GM12878 (cell line): ENCODE results near the gene ZSWIM6. TPM values are rescaled to one million over a fixed set of nuclear protein-coding genes. Genes with fewer than 3 reads are reported as not detected.

Source experiments
- ATF2 ChIP-seq: IDR thresholded peaks from 2 replicates; pipeline ENCODE4 v1.6.1; 2012; ENCODE audit warnings: low read length, inconsistent platforms
- CTCF ChIP-seq, 3 experiments: IDR thresholded peaks in 2 of 3; conservative IDR thresholded peaks in 1 of 3; 2 replicates each; pipeline ENCODE4 v1.5.1; 2011; ENCODE audit warnings: low read depth in 3 of 3, low read length in 3 of 3, mild to moderate bottlenecking in 3 of 3, control low read depth in 2 of 3, moderate library complexity in 2 of 3, inconsistent platforms in 1 of 3, mixed read lengths in 1 of 3; ENCODE audit not compliant: control insufficient read depth in 2 of 3, insufficient read depth in 1 of 3; ENCODE audit errors: extremely low read depth in 1 of 3
- NFIC ChIP-seq: IDR thresholded peaks from 2 replicates; pipeline ENCODE4 v1.6.1; 2012; ENCODE audit warnings: low read depth, mild to moderate bottlenecking, inconsistent platforms, low read length, moderate library complexity
- TARDBP ChIP-seq: IDR thresholded peaks from 2 replicates; pipeline ENCODE4 v1.6.1; 2016; ENCODE audit warnings: borderline replicate concordance
- ZNF687 ChIP-seq: fragments of 450-650 bp; IDR thresholded peaks from 2 replicates; pipeline ENCODE4 v1.6.1; 2017; ENCODE audit warnings: mild to moderate bottlenecking, moderate library complexity
- polyA plus RNA-seq, 11 experiments: library from polyadenylated mRNA; depleted of rRNA in 4 of 11; unstranded in 6 of 11; stranded (reverse) in 5 of 11; fragments of >200 nt; fragmentation: Nextera tagmentation in 4 of 11; fragmentation: Illumina TruSeq in 1 of 11; extraction: Ambion mirVana in 4 of 11; extraction: Trizol in 1 of 11; gene quantifications; 1 replicate in 1 of 11; 2 replicates in 10 of 11; pipeline versions ENCODE4 v1.2.1 to v1.2.3, GENCODE V29; 2011 to 2016; ENCODE audit warnings: inconsistent platforms in 2 of 11, missing spikeins in 2 of 11, low read depth in 1 of 11
- total RNA-seq, 4 experiments: library from RNA; depleted of rRNA in 3 of 4; stranded (reverse); fragments of >200 nt in 3 of 4; fragmentation: Illumina TruSeq in 1 of 4; extraction: Trizol in 1 of 4; gene quantifications; 2 replicates each; pipeline versions ENCODE4 v1.2.1 to v1.2.3, GENCODE V29; 2013 to 2021

ZSWIM6 gene
- total and polyA plus RNA-seq, 10 of the 15 experiments (the other 5 are each of a cell fraction or from before 2014, with no cell fraction given), result 0.53 to 6.2 (median 3.4) TPM

GRCh38 chr5:61455179-61456006 is 123.3 kb downstream of the ZSWIM6 start (continued):
- TF ChIP-seq ZNF687 (no peak), ATF2 (no peak), TARDBP (no peak), NFIC (no peak), CTCF (IDR thresholded peaks at IDR 0.05 in 2 of 3, conservative IDR thresholded peaks at IDR 0.05 in 1 of 3; ENCODE audit: control insufficient read depth in 2 of 3, extremely low read depth in 1 of 3, insufficient read depth in 1 of 3, low read depth in 3 of 3, low read length in 3 of 3) (no peak)
